OCI-LY3 (cell line): ENCODE measurements around the gene OSMR.

ENCODE experiments used
- EZH2phosphoT487 ChIP-seq: fragments of 200-600 bp; shearing (Covaris generic); IDR thresholded peaks from 2 replicates; pipeline ENCODE4 v1.6.1; 2018; ENCODE audit warnings: antibody characterized with exemption, mixed run types, low read depth
- TF ChIP-seq, protein P1 (sequence below): fragments of 200-600, 300-600 bp; sonication (generic); IDR thresholded peaks from 2 replicates; pipeline ENCODE4 v1.5.1; 2014; ENCODE audit warnings: antibody characterized with exemption, low read length, low read depth

DNA sequence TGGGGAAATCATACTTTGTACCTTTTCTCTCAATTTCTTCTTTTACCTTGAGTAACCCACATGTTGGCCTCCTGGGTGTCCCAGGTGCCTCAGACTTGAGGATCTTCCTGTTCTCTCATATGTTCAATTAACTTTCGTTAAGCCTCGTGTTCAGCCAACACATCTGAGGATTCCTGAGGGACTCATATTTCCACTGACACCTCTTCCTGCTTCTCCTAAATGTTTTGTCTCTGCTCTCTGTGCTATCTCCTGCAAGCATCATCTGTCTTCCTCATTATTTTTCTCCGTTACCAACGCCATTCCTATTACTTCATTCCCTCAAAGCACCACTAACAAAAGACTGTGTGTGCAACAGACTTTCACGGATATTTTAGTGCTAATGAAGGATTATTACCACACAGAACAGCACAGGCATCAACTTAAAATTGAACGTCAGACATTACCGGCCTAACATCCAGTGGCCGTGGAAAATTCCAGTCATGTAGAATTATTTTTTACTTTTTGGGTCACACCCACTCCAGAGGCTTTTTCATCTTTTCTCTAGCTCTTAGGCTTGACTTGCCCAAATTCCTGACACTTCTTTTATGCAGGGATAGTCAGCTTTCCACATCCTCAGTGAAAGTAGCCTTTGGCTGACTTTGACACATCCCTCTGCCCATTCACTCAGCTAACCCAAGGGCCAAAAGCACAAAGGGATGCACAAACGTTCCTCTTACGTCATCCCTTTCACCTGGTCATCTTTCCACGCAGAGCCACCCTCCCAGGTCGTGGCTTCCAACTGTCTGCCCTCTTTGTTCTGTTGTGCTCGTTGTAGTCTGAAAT, 46.0 kb upstream of the OSMR start:
- TF ChIP-seq, protein P1, sequence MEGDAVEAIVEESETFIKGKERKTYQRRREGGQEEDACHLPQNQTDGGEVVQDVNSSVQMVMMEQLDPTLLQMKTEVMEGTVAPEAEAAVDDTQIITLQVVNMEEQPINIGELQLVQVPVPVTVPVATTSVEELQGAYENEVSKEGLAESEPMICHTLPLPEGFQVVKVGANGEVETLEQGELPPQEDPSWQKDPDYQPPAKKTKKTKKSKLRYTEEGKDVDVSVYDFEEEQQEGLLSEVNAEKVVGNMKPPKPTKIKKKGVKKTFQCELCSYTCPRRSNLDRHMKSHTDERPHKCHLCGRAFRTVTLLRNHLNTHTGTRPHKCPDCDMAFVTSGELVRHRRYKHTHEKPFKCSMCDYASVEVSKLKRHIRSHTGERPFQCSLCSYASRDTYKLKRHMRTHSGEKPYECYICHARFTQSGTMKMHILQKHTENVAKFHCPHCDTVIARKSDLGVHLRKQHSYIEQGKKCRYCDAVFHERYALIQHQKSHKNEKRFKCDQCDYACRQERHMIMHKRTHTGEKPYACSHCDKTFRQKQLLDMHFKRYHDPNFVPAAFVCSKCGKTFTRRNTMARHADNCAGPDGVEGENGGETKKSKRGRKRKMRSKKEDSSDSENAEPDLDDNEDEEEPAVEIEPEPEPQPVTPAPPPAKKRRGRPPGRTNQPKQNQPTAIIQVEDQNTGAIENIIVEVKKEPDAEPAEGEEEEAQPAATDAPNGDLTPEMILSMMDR, result no peak
- no peak for TF ChIP-seq EZH2phosphoT487
